ENCODE results near the gene HADHB.
"Not testable (repeated sequence)": the region's sequence is repeated elsewhere in the genome, so short reads cannot be mapped to it uniquely, and the experiment has no call there.

Gene HADHB

DNA sequence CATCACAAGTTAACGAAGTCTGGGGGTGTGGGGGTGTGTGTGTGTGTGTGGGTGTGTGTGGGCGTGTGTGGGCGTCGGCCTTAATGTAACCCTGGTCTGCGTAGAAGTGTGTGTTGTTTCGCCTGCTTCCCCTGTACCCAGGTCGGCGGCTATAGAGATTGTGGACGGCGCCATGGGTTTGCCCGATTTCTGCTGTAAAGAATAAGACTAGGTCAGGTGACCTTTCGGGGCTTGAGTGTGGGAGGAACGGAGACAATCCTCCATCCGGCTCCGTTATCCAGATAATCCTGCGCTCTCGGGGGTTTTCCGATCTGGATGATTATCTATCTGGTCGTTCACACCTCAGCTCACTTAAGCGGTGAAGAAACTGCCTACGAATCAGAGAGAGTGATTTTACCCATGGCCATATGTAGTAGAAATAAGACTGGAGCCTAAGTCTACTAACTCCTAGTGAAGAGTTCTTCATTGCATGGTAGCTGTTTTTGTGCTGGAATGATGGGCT is 543 bp downstream of the HADHB start:
- peak; percentile 58 for DNase-seq

- DNase-seq, result no peak
Observed at GRCh38 chr2:26245810-26246209, 1.1 kb downstream of the HADHB start.

- DNase-seq, result peak; percentile 36
Observed at GRCh38 chr2:26246818-26247217, 2.1 kb downstream of the HADHB start.

- no peak for DNase-seq
Observed at GRCh38 chr2:26249625-26250024, 4.9 kb downstream of the HADHB start.

GRCh38 chr2:26251893-26252292 is 7.2 kb downstream of the HADHB start:
- no peak for DNase-seq

GRCh38 chr2:26255759-26256384 is 11.1 kb downstream of the HADHB start:
- no peak for DNase-seq

DNA sequence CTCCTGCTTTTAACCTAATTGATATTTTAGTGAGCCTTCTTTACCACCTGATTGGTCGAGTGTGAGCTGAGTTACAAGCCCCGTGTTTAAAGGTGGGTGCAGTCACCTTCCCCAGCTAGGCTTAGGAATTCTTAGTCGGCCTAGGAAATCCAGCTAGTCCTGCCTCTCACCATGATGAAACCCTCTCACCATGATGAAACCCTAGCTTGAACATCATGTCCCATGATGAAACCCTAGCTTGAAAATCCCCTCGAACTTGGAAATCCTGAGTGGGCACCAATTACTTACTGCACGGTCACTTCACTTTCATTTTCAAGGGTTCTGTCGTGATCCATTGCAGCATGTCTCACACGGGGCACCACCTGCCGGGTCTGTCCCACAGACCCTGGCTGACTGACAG is 14.1 kb downstream of the HADHB start:
- DNase-seq, result not testable (repeated sequence)

- DNase-seq, result no peak
Observed at GRCh38 chr2:26268213-26268612, 23.5 kb downstream of the HADHB start.

DNA sequence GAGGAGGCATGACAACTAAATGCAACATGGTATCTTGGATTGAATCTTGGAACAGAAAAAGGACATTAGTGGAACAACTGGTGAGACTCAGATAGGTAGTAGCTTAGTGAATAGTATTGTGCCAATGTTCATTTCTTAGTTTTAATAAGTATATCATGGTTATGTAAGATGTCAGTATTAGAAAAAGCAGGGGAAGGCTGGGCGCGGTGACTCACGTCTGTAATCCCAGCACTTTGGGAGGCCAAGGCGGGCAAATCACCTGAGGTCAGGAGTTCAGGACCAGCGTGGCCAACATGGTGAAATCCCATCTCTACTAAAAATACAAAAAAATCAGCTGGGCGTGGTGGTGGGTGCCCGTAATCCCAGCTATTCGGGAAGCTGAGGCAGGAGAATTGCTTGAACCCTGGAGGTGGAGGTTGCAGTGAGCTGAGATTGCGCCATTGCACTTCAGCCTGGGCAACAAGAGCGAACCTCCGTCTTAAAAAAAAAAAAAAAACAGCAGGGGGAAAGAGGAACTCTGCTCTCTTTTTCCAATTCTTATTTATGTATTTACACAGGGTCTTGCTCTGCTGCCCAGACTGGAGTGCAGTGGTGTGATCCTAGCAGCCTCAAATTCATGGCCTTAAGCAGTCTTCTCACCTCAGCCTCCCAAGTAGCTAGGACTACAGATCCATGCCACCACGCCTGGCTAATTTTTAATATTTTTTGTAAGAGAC is 24.1 kb downstream of the HADHB start:
- DNase-seq, result not testable (repeated sequence)

DNA sequence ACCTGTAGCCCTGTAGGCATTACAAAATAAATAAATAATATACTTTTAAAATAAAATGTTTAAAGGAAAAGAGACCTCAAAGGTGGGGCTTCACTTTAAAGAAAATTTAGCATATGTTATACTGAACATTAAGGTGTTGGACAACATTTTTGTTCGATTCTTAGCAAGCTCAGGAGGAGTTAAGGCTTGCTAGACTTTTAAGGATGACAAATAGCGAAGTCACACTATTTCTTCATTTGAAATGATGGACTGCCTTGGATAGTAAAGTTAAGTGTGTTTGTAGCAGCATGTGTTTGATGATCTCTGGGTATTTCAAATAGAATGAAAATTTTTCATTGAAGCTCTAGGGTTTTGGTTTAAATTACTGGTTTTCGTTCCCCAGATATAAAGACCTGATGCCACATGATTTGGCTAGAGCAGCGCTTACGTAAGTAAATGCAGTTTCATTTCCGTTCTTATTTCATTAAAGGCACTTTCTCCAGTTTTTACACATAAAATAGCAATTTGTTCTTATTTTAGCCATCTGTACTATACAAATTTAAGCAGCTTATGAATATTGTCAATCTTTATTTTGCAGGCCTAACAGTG is 24.9 kb downstream of the HADHB start:
- DNase-seq, result no peak

GRCh38 chr2:26270373-26270772 is 25.6 kb downstream of the HADHB start:
- DNase-seq, result no peak

DNA sequence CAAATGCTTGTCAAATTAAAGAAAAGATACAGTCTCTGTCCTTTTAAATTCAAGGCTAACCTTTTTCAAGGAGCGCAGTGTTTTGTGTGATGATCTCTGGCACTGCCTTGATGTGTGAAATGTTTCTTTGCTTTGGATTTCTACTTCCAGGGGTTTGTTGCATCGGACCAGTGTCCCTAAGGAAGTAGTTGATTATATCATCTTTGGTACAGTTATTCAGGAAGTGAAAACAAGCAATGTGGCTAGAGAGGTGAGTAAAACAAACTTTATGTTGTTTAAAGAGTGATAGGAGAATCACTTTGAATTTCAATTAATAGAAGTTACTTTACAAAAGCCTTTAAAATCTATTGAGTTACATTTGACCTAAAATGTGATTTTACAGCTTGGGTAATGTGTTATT is 28.8 kb downstream of the HADHB start:
- DNase-seq, result no peak

GRCh38 chr2:26274058-26274613 is 29.4 kb downstream of the HADHB start:
- DNase-seq, result no peak

GRCh38 chr2:26276484-26277227 is 31.9 kb downstream of the HADHB start:
- no peak for DNase-seq

DNA sequence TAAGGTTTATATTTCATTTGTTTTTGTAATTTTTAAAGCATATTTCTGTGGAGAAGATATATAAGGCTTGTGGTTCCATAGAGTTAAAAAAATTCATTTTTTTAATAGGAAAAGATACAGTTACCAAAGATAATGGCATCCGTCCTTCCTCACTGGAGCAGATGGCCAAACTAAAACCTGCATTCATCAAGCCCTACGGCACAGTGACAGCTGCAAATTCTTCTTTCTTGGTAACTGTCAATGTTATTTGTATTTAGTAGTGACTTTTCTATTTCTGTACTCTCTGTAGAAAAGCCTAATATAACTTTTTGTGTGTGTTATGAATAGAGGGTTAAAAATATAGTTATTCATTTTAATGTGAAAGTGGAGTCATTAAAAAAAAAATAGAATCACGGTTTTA is 35.1 kb downstream of the HADHB start:
- DNase-seq, result no peak

GRCh38 chr2:26281226-26281625 is 36.5 kb downstream of the HADHB start:
- DNase-seq, result no peak

DNA sequence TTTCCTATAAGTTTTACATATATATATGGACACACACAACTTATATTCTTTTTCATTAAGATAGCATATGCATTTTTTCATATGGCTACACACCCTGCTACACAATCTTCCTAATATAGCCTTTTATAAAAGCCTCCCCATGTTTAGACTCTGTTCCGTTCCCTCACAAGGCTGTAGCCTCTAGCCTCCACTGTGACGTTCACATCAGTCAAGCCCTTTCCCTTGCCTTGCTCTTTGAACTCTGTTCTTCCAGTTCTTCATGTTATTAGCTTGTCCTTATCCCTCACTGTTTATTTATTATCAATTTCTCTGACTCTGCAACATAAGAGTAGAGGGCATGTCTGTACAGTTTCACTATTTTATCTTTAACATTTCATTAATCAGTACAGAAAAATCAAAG is 38.9 kb downstream of the HADHB start:
- DNase-seq, result no peak

DNA sequence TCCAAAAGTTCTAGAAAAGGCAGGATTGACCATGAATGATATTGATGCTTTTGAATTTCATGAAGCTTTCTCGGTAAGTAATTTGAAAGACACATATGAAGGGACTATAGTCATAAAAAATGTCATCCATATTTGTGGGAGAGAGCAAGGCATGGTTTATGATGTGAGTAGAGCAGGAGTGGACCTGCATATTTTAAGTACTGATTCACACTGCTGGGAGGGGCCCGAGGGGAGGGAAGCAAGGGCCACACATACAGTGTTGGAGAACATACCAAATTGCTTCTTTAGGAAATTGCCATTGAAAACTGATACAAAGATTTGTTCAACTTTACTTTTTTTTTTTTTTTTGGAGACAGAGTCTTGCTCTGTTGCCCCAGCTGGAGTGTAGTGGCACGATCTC is 39.4 kb downstream of the HADHB start:
- no peak for DNase-seq

DNA sequence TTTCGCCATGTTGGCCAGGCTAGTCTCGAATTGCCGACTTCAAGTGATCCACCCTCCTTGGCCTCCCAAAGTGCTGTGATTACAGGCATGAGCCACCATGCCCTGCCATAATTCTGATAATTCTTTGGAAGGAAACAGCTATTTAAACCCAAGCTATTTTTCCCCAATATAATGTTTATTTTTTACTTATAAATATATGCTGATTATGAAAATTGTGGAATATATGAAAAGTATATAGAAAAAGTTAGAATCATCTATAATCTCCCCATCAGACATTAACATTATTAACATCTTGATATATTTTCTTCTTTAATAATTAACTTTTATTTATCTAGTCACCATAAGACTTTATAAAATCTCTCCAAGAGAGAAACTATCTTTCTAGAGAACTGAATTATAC is 41.2 kb downstream of the HADHB start:
- DNase-seq, result no peak

GRCh38 chr2:26290001-26290400 is 45.3 kb downstream of the HADHB start:
- DNase-seq, result no peak

- DNase-seq, result no peak
Observed at GRCh38 chr2:26292646-26293045, 47.9 kb downstream of the HADHB start.

GRCh38 chr2:26295511-26295910 is 50.8 kb downstream of the HADHB start:
- DNase-seq, result no peak

- no peak for DNase-seq
Observed at GRCh38 chr2:26297061-26297460, 52.3 kb downstream of the HADHB start.

Measured in CD4-positive, alpha-beta T cell treated with Interleukin-17A for 4 hours (primary cell).